ENCODE results near the gene FAM149A.
A peak's percentile ranks its signal among the peaks of the same experiment; 100 is the strongest.

FAM149A gene

GRCh38 chr4:186104114-186104889 lies at the start of gene FAM149A:
Gene FAM149A (plus strand): TSS chr4:186104704.
- DNase-seq, result no peak

GRCh38 chr4:186058253-186058979 lies 46.1 kb upstream of the FAM149A start:
- DNase-seq, result peak; percentile 49

GRCh38 chr4:186058980-186059316 lies 45.6 kb upstream of the FAM149A start:
- DNase-seq, result no peak

- DNase-seq, result peak; percentile 76
Observed at GRCh38 chr4:186061921-186062320, 42.6 kb upstream of the FAM149A start.

GRCh38 chr4:186067757-186068385 lies 36.6 kb upstream of the FAM149A start:
- DNase-seq, result peak; percentile 45

GRCh38 chr4:186068581-186069348 lies 35.7 kb upstream of the FAM149A start, which contains the start of gene TLR3:
Gene TLR3 (plus strand): TSS chr4:186069156. CDS start chr4:186076620, 7,464 bp downstream.
- peak; percentile 5 for DNase-seq

GRCh38 chr4:186069729-186070128 lies 34.8 kb upstream of the FAM149A start:
- no peak for DNase-seq

GRCh38 chr4:186072516-186072915 lies 32.0 kb upstream of the FAM149A start:
- no peak for DNase-seq

GRCh38 chr4:186074189-186074588 lies 30.3 kb upstream of the FAM149A start:
- peak; percentile 56 for DNase-seq

- DNase-seq, result no peak
Observed at GRCh38 chr4:186078981-186079638, 25.4 kb upstream of the FAM149A start.

- DNase-seq, result no peak
Observed at GRCh38 chr4:186079694-186080093, 24.8 kb upstream of the FAM149A start.

GRCh38 chr4:186081202-186081807 lies 23.2 kb upstream of the FAM149A start:
- no peak for DNase-seq

- no peak for DNase-seq
Observed at GRCh38 chr4:186082221-186082620, 22.3 kb upstream of the FAM149A start.

- no peak for DNase-seq
Observed at GRCh38 chr4:186088523-186088922, 16.0 kb upstream of the FAM149A start.

GRCh38 chr4:186092296-186092695 lies 12.2 kb upstream of the FAM149A start:
- no peak for DNase-seq

GRCh38 chr4:186095406-186095805 lies 9.1 kb upstream of the FAM149A start:
- DNase-seq, result no peak

- no peak for DNase-seq
Observed at GRCh38 chr4:186096681-186097165, 7.8 kb upstream of the FAM149A start.

GRCh38 chr4:186097386-186097785 lies 7.1 kb upstream of the FAM149A start:
- DNase-seq, result no peak

- no peak for DNase-seq
Observed at GRCh38 chr4:186102931-186103330, 1.6 kb upstream of the FAM149A start.

- DNase-seq, result no peak
Observed at GRCh38 chr4:186104890-186105646, 564 bp downstream of the FAM149A start.
